ENCODE measurements around the gene SEC14L3. TPM values are rescaled to one million over a fixed set of nuclear protein-coding genes. Genes with fewer than 3 reads are reported as not detected.

The SEC14L3 gene
- total and polyA plus RNA-seq, 2 of the 13 experiments (the other 11 are each of a cell fraction or from before 2014, with no cell fraction given): not detected

GRCh38 chr22:30460147-30460546 lies 11.7 kb downstream of the SEC14L3 start:
- in situ Hi-C loops (cut with HindIII; ENCODE audit: extremely low pct_ligation_motif_present, low pct_unique_long_range_greater_than_20kb): no loop called here
- intact Hi-C loops (cut with micrococcal nuclease; ENCODE audit: unreplicated experiment): no loop called here
- H3K79me2 ChIP-seq (ENCODE audit: insufficient read depth, low read length): no peaks in the 10 kb centered on the region
- no peaks in the 10 kb centered on the region for H3K4me1 ChIP-seq (ENCODE audit: insufficient read depth, low read length)
- no peak overlapping the region for H3K27ac ChIP-seq (ENCODE audit: extremely low read length, insufficient read depth, low read length)
- H3K27me3 ChIP-seq (ENCODE audit: control insufficient read depth in 1 of 2, insufficient read depth in 2 of 2, low read length in 2 of 2): peaks cover 0 to 12% of the 10 kb centered on the region in 2 experiments; a peak in 2 of 5 replicates
- no peak overlapping the region for H2AFZ ChIP-seq (ENCODE audit: low read length)
- no peak for TF ChIP-seq SNAPC4 (CRISPR knock-in tag; IDR thresholded peaks at IDR 0.05)
- no peak for TF ChIP-seq ATF7-NPFF (CRISPR knock-in tag; IDR thresholded peaks at IDR 0.05; ENCODE audit: low read depth)
- TF ChIP-seq MNT (IDR thresholded peaks at IDR 0.05): peak; percentile 89
- TF ChIP-seq ZBTB42 (CRISPR knock-in tag; IDR thresholded peaks at IDR 0.05): no peak
- TF ChIP-seq MAF1 (CRISPR knock-in tag; IDR thresholded peaks at IDR 0.05; ENCODE audit: borderline replicate concordance): no peak
- TF ChIP-seq NONO (IDR thresholded peaks at IDR 0.05): no peak
- no peak for TF ChIP-seq NONO (CRISPR knock-in tag; conservative IDR thresholded peaks at IDR 0.05)
- TF ChIP-seq TFE3 (CRISPR knock-in tag; IDR thresholded peaks at IDR 0.05): no peak
- TF ChIP-seq HBP1 (CRISPR knock-in tag; IDR thresholded peaks at IDR 0.05; ENCODE audit: low read depth): no peak
- H3K36me3 ChIP-seq (replicated peaks in 1 of 2; ENCODE audit: control insufficient read depth in 1 of 2, insufficient read depth in 2 of 2, low read length in 2 of 2): no peaks in the 10 kb centered on the region
- POLR2A ChIA-PET: no interaction called here
- DNase-seq (ENCODE audit: low spot score) (no peak), FAIRE-seq (no peak), ATAC-seq (no peak)
- H4K20me1 ChIP-seq (ENCODE audit: insufficient read depth, low read length): no peaks in the 10 kb centered on the region
- no TSS peak for BruUV-seq (replicated peaks)
- H3K9ac ChIP-seq (ENCODE audit: insufficient read depth, low read depth, low read length): no peak overlapping the region
- CTCF ChIA-PET (ENCODE audit: low intra/inter-chr PET ratio, low total read pairs): no interaction called here
- H3K4me2 ChIP-seq (ENCODE audit: low read depth, low read length): no peak overlapping the region
- no peaks in the 10 kb centered on the region for H3K9me3 ChIP-seq (ENCODE audit: low read length)
- 40% methylated on average over 4 of the region's 4 CpGs for WGBS (ENCODE audit: low lambda C conversion rate)
- H3K4me3 ChIP-seq (replicated peaks in 1 of 3; ENCODE audit: insufficient read depth in 1 of 3, low read depth in 2 of 3, low read length in 3 of 3): no peak overlapping the region

Data from HepG2 (cell line).